ENCODE measurements around the gene CGRRF1. TPM values are rescaled to one million over a fixed set of nuclear protein-coding genes. Genes with fewer than 3 reads are reported as not detected.

Gene CGRRF1
- total RNA-seq, 1 donor from 2014 or later = 9.2 TPM

- ATAC-seq = no peak
These were observed 40.2 kb downstream of the CGRRF1 start for GRCh38 chr14:54549862-54550261.

GRCh38 chr14:54550514-54550913, 40.8 kb downstream of the CGRRF1 start:
- no peak for ATAC-seq

- no peak for ATAC-seq
These were observed 44.7 kb downstream of the CGRRF1 start for GRCh38 chr14:54554401-54554800.

GRCh38 chr14:54555651-54556050, 45.9 kb downstream of the CGRRF1 start:
- no peak for ATAC-seq

- no peak for ATAC-seq
These were observed 46.8 kb downstream of the CGRRF1 start for GRCh38 chr14:54556535-54556934.

GRCh38 chr14:54562334-54562733, 52.6 kb downstream of the CGRRF1 start:
- no peak for ATAC-seq

GRCh38 chr14:54564071-54564867, 54.6 kb downstream of the CGRRF1 start:
- no peak for ATAC-seq

GRCh38 chr14:54564868-54565784, 55.4 kb downstream of the CGRRF1 start:
- ATAC-seq = peak; percentile 76

GRCh38 chr14:54565785-54566409, 56.2 kb downstream of the CGRRF1 start:
- peak; percentile 82 for ATAC-seq

- ATAC-seq = peak; percentile 39
These were observed 56.9 kb downstream of the CGRRF1 start, which contains the start of gene SAMD4A for GRCh38 chr14:54566410-54567223. Gene SAMD4A (plus strand): TSS chr14:54567128. CDS start chr14:54567917, 789 bp downstream.

- ATAC-seq = no peak
These were observed 57.5 kb downstream of the CGRRF1 start for GRCh38 chr14:54567224-54567638.

- peak; percentile 7 for ATAC-seq
These were observed 58.2 kb downstream of the CGRRF1 start for GRCh38 chr14:54567639-54568561.

- no peak for ATAC-seq
These were observed 59.3 kb downstream of the CGRRF1 start for GRCh38 chr14:54568821-54569595.

- ATAC-seq = no peak
These were observed 60.3 kb downstream of the CGRRF1 start for GRCh38 chr14:54570047-54570446.

- ATAC-seq = no peak
These were observed 61.1 kb downstream of the CGRRF1 start for GRCh38 chr14:54570631-54571415.

GRCh38 chr14:54572316-54572715, 62.6 kb downstream of the CGRRF1 start:
- no peak for ATAC-seq

GRCh38 chr14:54574528-54574927, 64.8 kb downstream of the CGRRF1 start:
- ATAC-seq = no peak

- ATAC-seq = no peak
These were observed 67.8 kb downstream of the CGRRF1 start for GRCh38 chr14:54577494-54577893.

- ATAC-seq = no peak
These were observed 68.3 kb downstream of the CGRRF1 start for GRCh38 chr14:54577977-54578376.
